Left kidney (tissue), 2 donors: Measurements from ENCODE around the gene LMBR1. TPM values are rescaled to one million over a fixed set of nuclear protein-coding genes. Genes with fewer than 3 reads are reported as not detected.
"Not testable (repeated sequence)": the region's sequence is repeated elsewhere in the genome, so short reads cannot be mapped to it uniquely, and the experiment has no call there.

Experiments
- DNase-seq: peaks from one replicate; pipeline ENCODE4 v3.0.0-alpha.2; 2013
- polyA plus RNA-seq: library from polyadenylated mRNA; unstranded; fragments of 120-200 nt; gene quantifications from one replicate; pipeline ENCODE4 v1.2.1, GENCODE V29; 2013; ENCODE audit not compliant: insufficient read length

LMBR1 gene
- polyA plus RNA-seq, 1 donor = 49.8 TPM

- no peak for DNase-seq
Observed at GRCh38 chr7:156907656-156908055, 14.7 kb upstream of the LMBR1 start.

- no peak for DNase-seq
Observed at GRCh38 chr7:156906200-156906649, 13.2 kb upstream of the LMBR1 start.

- no peak for DNase-seq
Observed at GRCh38 chr7:156903232-156903909, 10.4 kb upstream of the LMBR1 start.

- not testable (repeated sequence) for DNase-seq
Observed at GRCh38 chr7:156900093-156900492, 7.1 kb upstream of the LMBR1 start.

- DNase-seq = no peak
Observed at GRCh38 chr7:156898938-156899337, 6.0 kb upstream of the LMBR1 start.

GRCh38 chr7:156897673-156898072 is 4.7 kb upstream of the LMBR1 start:
- DNase-seq = no peak

- DNase-seq = no peak
Observed at GRCh38 chr7:156896388-156897022, 3.5 kb upstream of the LMBR1 start.

- no peak for DNase-seq
Observed at GRCh38 chr7:156895024-156895780, 2.2 kb upstream of the LMBR1 start.

GRCh38 chr7:156892081-156892800 is 742 bp downstream of the LMBR1 start:
- DNase-seq = peak; percentile 52

GRCh38 chr7:156889746-156890145 is 3.2 kb downstream of the LMBR1 start:
- DNase-seq = no peak

GRCh38 chr7:156889089-156889488 is 3.9 kb downstream of the LMBR1 start:
- no peak for DNase-seq

GRCh38 chr7:156886020-156886795 is 6.8 kb downstream of the LMBR1 start:
- DNase-seq = no peak

- DNase-seq = no peak
Observed at GRCh38 chr7:156881679-156882078, 11.3 kb downstream of the LMBR1 start.

GRCh38 chr7:156875766-156876165 is 17.2 kb downstream of the LMBR1 start:
- no peak for DNase-seq

- not testable (repeated sequence) for DNase-seq
Observed at GRCh38 chr7:156868363-156868762, 24.6 kb downstream of the LMBR1 start.

GRCh38 chr7:156865493-156865892 is 27.5 kb downstream of the LMBR1 start:
- DNase-seq = no peak

GRCh38 chr7:156862022-156862421 is 31.0 kb downstream of the LMBR1 start:
- not testable (repeated sequence) for DNase-seq

GRCh38 chr7:156861212-156861611 is 31.8 kb downstream of the LMBR1 start:
- DNase-seq = no peak

GRCh38 chr7:156860099-156860498 is 32.9 kb downstream of the LMBR1 start:
- not testable (repeated sequence) for DNase-seq

- DNase-seq = no peak
Observed at GRCh38 chr7:156858523-156858922, 34.5 kb downstream of the LMBR1 start.

GRCh38 chr7:156857757-156858156 is 35.2 kb downstream of the LMBR1 start:
- no peak for DNase-seq

- DNase-seq = no peak
Observed at GRCh38 chr7:156854654-156855053, 38.3 kb downstream of the LMBR1 start.
